Measurements from ENCODE around the gene TRMT2B.
"Not testable (repeated sequence)": the region's sequence is repeated elsewhere in the genome, so short reads cannot be mapped to it uniquely, and the experiment has no call there.

The TRMT2B gene

GRCh38 chrX:101079736-101080270, 27.9 kb upstream of the TRMT2B start:
- TF ChIP-seq ELF4 (IDR thresholded peaks at IDR 0.05) (no peak), SUZ12 (IDR thresholded peaks at IDR 0.05) (no peak), NFRKB (IDR thresholded peaks at IDR 0.05) (no peak), PKNOX1 (IDR thresholded peaks at IDR 0.05) (no peak), ARNT (IDR thresholded peaks at IDR 0.05) (no peak)
- CTCF ChIA-PET: interaction anchor here (0.5 to 0.6 kb wide), 2 partner anchors 92 to 149 kb away, joined by 3 read pairs; no protein-coding TSS in a partner anchor
- no peak for DNase-seq (ENCODE audit: extremely low spot score)
- POLR2A ChIA-PET: interaction anchor here (0.8 to 2.4 kb wide), 2 partner anchors 18 to 48 kb away, joined by 3 to 15 read pairs; partner anchors contain the start of gene CENPI

- ChIA-PET POLR2A (interaction anchor here (0.8 to 2.4 kb wide), 2 partner anchors 19 to 48 kb away, joined by 3 to 15 read pairs; partner anchors contain the start of gene CENPI), CTCF (interaction anchor here (0.5 kb wide), 1 partner anchor 93 kb away, joined by 3 read pairs; no protein-coding TSS in a partner anchor)
- no peak for DNase-seq (ENCODE audit: extremely low spot score)
- no peak for TF ChIP-seq SUZ12 (IDR thresholded peaks at IDR 0.05)
- TF ChIP-seq SP1 (IDR thresholded peaks at IDR 0.05): no peak
- no peak for TF ChIP-seq LEF1 (IDR thresholded peaks at IDR 0.05; ENCODE audit: borderline replicate concordance)
- TF ChIP-seq NFRKB (IDR thresholded peaks at IDR 0.05): no peak
- no peak for TF ChIP-seq ELF4 (IDR thresholded peaks at IDR 0.05)
- no peak for TF ChIP-seq BHLHE40 (IDR thresholded peaks at IDR 0.05; ENCODE audit: borderline replicate concordance)
- no peak for TF ChIP-seq FOXA1 (IDR thresholded peaks at IDR 0.05)
- TF ChIP-seq FOXK2 (IDR thresholded peaks at IDR 0.05): no peak
- TF ChIP-seq HDGF (IDR thresholded peaks at IDR 0.05; ENCODE audit: borderline replicate concordance): no peak
- TF ChIP-seq TARDBP (IDR thresholded peaks at IDR 0.05): no peak
- TF ChIP-seq FOXM1 (IDR thresholded peaks at IDR 0.05; ENCODE audit: borderline replicate concordance): no peak
- no peak for TF ChIP-seq ZNF384 (IDR thresholded peaks at IDR 0.05)
- no peak for TF ChIP-seq PKNOX1 (IDR thresholded peaks at IDR 0.05)
- no peak for TF ChIP-seq L3MBTL2 (conservative IDR thresholded peaks at IDR 0.05)
- TF ChIP-seq CTBP1 (IDR thresholded peaks at IDR 0.05; ENCODE audit: borderline replicate concordance): no peak
- TF ChIP-seq ARNT (IDR thresholded peaks at IDR 0.05): no peak
Measured at GRCh38 chrX:101078716-101079598, 27.0 kb upstream of the TRMT2B start, which contains the start of gene TMEM35A. Gene TMEM35A (plus strand): TSS chrX:101078879. CDS start chrX:101079003, 124 bp downstream.

GRCh38 chrX:101071582-101071981, 19.7 kb upstream of the TRMT2B start:
- ChIA-PET POLR2A (interaction anchor here (1.0 kb wide), 1 partner anchor 9 kb away, joined by 5 read pairs; no protein-coding TSS in a partner anchor), CTCF (no interaction called here)
- TF ChIP-seq LEF1 (IDR thresholded peaks at IDR 0.05; ENCODE audit: borderline replicate concordance) (no peak), L3MBTL2 (conservative IDR thresholded peaks at IDR 0.05) (no peak), BHLHE40 (IDR thresholded peaks at IDR 0.05; ENCODE audit: borderline replicate concordance) (no peak), TARDBP (IDR thresholded peaks at IDR 0.05) (no peak), NFRKB (IDR thresholded peaks at IDR 0.05) (no peak)
- no peak for DNase-seq (ENCODE audit: extremely low spot score)

GRCh38 chrX:101062176-101062575, 10.3 kb upstream of the TRMT2B start:
- ChIA-PET POLR2A (interaction anchor here (1.6 kb wide), 1 partner anchor 36 kb away, joined by 4 read pairs; the partner anchor contains the start of gene CENPI), CTCF (no interaction called here)
- DNase-seq (ENCODE audit: extremely low spot score): no peak
- no peak for TF ChIP-seq SP1 (IDR thresholded peaks at IDR 0.05)
- no peak for TF ChIP-seq TARDBP (IDR thresholded peaks at IDR 0.05)
- TF ChIP-seq ELF4 (IDR thresholded peaks at IDR 0.05): no peak

- DNase-seq (ENCODE audit: extremely low spot score): no peak
- TF ChIP-seq ARNT (IDR thresholded peaks at IDR 0.05): no peak
- TF ChIP-seq HDGF (IDR thresholded peaks at IDR 0.05; ENCODE audit: borderline replicate concordance): no peak
- TF ChIP-seq SUZ12 (IDR thresholded peaks at IDR 0.05): no peak
- TF ChIP-seq SP1 (IDR thresholded peaks at IDR 0.05): no peak
- TF ChIP-seq BHLHE40 (IDR thresholded peaks at IDR 0.05; ENCODE audit: borderline replicate concordance): no peak
- no peak for TF ChIP-seq FOXA1 (IDR thresholded peaks at IDR 0.05)
- no peak for TF ChIP-seq NFRKB (IDR thresholded peaks at IDR 0.05)
- no peak for TF ChIP-seq FOXK2 (IDR thresholded peaks at IDR 0.05)
- TF ChIP-seq L3MBTL2 (conservative IDR thresholded peaks at IDR 0.05): no peak
- TF ChIP-seq ZNF384 (IDR thresholded peaks at IDR 0.05): no peak
- no peak for TF ChIP-seq LEF1 (IDR thresholded peaks at IDR 0.05; ENCODE audit: borderline replicate concordance)
- no peak for TF ChIP-seq ELF4 (IDR thresholded peaks at IDR 0.05)
- TF ChIP-seq CTBP1 (IDR thresholded peaks at IDR 0.05; ENCODE audit: borderline replicate concordance): no peak
- TF ChIP-seq PKNOX1 (IDR thresholded peaks at IDR 0.05): no peak
- TF ChIP-seq TARDBP (IDR thresholded peaks at IDR 0.05): no peak
- TF ChIP-seq FOXM1 (IDR thresholded peaks at IDR 0.05; ENCODE audit: borderline replicate concordance): no peak
- POLR2A ChIA-PET: interaction anchor here (2.1 kb wide), 1 partner anchor 41 kb away, joined by 7 read pairs; the partner anchor contains the start of gene CENPI
- CTCF ChIA-PET: no interaction called here
Measured at GRCh38 chrX:101057093-101057714, 5.3 kb upstream of the TRMT2B start.

- DNase-seq (ENCODE audit: extremely low spot score); CTCF ChIA-PET: not testable (repeated sequence)
- POLR2A ChIA-PET: interaction anchor here (2.1 kb wide), 1 partner anchor 42 kb away, joined by 7 read pairs; the partner anchor contains the start of gene CENPI
Measured at GRCh38 chrX:101056551-101056950, 4.6 kb upstream of the TRMT2B start.
